Tongue (tissue), 1 donor: Measurements from ENCODE around the gene KISS1. TPM values are rescaled to one million over a fixed set of nuclear protein-coding genes. Genes with fewer than 3 reads are reported as not detected.

ENCODE experiments used
- total RNA-seq: library from RNA; depleted of rRNA; stranded (reverse); fragments of >200 nt; gene quantifications from one replicate; pipeline ENCODE4 v1.2.3, GENCODE V29; 2014

KISS1 gene
- total RNA-seq, 1 donor from 2014 or later = not detected

Other genes starting within 250 kb of the KISS1 start
- gene SOX13, start 123.4 kb downstream of the KISS1 start, total RNA-seq = 31.3 TPM
- 14.7 TPM for gene ETNK2, start 44.4 kb downstream of the KISS1 start, total RNA-seq
- not detected for gene REN, start 30.2 kb downstream of the KISS1 start, total RNA-seq
- gene GOLT1A, start 17.5 kb upstream of the KISS1 start, total RNA-seq = not detected
- 4.4 TPM for gene PLEKHA6, start 163.4 kb upstream of the KISS1 start, total RNA-seq
- gene PPP1R15B, start 215.3 kb upstream of the KISS1 start, total RNA-seq = 45.1 TPM